ENCODE results near the gene GPRASP3. TPM values are rescaled to one million over a fixed set of nuclear protein-coding genes. Genes with fewer than 3 reads are reported as not detected.
A peak's percentile ranks its signal among the peaks of the same experiment; 100 is the strongest.

GPRASP3 gene
- total RNA-seq, 1 experiment from 2014 or later: 13.7 TPM

DNA sequence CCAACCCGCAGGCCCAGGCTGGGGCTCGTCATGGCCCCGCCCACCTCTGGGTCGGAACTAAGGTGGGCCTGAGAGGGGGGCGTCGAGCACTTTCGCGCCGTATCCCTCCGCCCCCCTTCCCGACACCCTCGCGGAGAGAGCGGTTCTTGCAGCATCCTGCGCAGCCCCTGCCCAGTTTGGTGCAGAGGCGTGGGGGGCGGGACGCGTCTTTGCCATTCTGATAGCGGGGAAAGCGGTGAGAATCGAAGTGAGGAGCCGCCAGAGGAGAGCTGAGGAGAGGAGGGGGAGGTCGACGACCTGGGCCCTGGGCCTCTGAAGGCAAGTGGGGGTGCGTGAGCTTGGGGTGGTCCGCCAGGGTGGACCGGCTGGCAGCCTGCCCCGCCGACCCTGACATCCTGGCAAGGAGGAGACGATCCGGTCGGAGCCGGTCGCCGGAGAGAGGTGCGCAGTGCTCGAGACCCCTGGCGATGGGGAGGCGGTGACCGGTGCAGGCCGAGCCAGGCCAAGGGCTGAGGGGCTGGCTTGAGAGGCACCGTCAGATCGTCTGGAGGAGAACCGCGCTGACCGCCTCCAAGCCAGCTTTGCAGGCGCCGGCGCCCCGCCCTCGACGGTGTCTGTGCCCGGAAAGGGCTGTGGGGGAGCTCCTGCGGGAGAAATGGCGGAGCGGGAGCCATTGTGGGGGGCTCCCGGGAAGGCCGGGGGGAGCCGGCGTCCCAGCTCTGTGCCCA lies 25.5 kb downstream of the GPRASP3 start:
- TF ChIP-seq, protein P1, sequence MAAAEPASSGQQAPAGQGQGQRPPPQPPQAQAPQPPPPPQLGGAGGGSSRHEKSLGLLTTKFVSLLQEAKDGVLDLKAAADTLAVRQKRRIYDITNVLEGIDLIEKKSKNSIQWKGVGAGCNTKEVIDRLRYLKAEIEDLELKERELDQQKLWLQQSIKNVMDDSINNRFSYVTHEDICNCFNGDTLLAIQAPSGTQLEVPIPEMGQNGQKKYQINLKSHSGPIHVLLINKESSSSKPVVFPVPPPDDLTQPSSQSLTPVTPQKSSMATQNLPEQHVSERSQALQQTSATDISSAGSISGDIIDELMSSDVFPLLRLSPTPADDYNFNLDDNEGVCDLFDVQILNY (CRISPR knock-in tag; IDR thresholded peaks at IDR 0.05): peak; percentile 71; the same call in 1 of the 2 replicates
- TF ChIP-seq SMAD3 (CRISPR knock-in tag; IDR thresholded peaks at IDR 0.05; ENCODE audit: borderline replicate concordance) (0 out of 2 replicates have a peak, but pooled peaks have one; percentile 42), SP1 (CRISPR knock-in tag; conservative IDR thresholded peaks at IDR 0.05) (peak; percentile 57), CREB1 (CRISPR knock-in tag; IDR thresholded peaks at IDR 0.05) (no peak), ZNF423 (CRISPR knock-in tag; IDR thresholded peaks at IDR 0.05) (no peak)
- TF ChIP-seq, protein P2, sequence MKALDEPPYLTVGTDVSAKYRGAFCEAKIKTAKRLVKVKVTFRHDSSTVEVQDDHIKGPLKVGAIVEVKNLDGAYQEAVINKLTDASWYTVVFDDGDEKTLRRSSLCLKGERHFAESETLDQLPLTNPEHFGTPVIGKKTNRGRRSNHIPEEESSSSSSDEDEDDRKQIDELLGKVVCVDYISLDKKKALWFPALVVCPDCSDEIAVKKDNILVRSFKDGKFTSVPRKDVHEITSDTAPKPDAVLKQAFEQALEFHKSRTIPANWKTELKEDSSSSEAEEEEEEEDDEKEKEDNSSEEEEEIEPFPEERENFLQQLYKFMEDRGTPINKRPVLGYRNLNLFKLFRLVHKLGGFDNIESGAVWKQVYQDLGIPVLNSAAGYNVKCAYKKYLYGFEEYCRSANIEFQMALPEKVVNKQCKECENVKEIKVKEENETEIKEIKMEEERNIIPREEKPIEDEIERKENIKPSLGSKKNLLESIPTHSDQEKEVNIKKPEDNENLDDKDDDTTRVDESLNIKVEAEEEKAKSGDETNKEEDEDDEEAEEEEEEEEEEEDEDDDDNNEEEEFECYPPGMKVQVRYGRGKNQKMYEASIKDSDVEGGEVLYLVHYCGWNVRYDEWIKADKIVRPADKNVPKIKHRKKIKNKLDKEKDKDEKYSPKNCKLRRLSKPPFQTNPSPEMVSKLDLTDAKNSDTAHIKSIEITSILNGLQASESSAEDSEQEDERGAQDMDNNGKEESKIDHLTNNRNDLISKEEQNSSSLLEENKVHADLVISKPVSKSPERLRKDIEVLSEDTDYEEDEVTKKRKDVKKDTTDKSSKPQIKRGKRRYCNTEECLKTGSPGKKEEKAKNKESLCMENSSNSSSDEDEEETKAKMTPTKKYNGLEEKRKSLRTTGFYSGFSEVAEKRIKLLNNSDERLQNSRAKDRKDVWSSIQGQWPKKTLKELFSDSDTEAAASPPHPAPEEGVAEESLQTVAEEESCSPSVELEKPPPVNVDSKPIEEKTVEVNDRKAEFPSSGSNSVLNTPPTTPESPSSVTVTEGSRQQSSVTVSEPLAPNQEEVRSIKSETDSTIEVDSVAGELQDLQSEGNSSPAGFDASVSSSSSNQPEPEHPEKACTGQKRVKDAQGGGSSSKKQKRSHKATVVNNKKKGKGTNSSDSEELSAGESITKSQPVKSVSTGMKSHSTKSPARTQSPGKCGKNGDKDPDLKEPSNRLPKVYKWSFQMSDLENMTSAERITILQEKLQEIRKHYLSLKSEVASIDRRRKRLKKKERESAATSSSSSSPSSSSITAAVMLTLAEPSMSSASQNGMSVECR (CRISPR knock-in tag; IDR thresholded peaks at IDR 0.05; ENCODE audit: borderline replicate concordance): peak; percentile 45; the same call in 1 of the 2 replicates
- TF ChIP-seq, protein P3, sequence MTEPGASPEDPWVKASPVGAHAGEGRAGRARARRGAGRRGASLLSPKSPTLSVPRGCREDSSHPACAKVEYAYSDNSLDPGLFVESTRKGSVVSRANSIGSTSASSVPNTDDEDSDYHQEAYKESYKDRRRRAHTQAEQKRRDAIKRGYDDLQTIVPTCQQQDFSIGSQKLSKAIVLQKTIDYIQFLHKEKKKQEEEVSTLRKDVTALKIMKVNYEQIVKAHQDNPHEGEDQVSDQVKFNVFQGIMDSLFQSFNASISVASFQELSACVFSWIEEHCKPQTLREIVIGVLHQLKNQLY (CRISPR knock-in tag; IDR thresholded peaks at IDR 0.05): 0 out of 2 replicates have a peak, but pooled peaks have one; percentile 34
- TF ChIP-seq, protein P4, sequence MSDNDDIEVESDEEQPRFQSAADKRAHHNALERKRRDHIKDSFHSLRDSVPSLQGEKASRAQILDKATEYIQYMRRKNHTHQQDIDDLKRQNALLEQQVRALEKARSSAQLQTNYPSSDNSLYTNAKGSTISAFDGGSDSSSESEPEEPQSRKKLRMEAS (CRISPR knock-in tag; IDR thresholded peaks at IDR 0.05): peak; percentile 34; the same call in 1 of the 2 replicates
- Mint-ChIP-seq H3K27me3 (ENCODE audit: low read depth) (no peaks in the 10 kb centered on the region; the same call in 1 of the 2 replicates), H3K4me1 (peaks cover 32% of the 10 kb centered on the region), H3K9me3 (no peaks in the 10 kb centered on the region), H3K4me3 (peak overlapping the region; percentile 93), H3K27ac (peak overlapping the region; percentile 83; the same call in 1 of the 2 replicates), H3K36me3 (peaks cover 8% of the 10 kb centered on the region; the same call in 1 of the 2 replicates)
- peak; percentile 63 for DNase-seq (ENCODE audit: low spot score)
- ChIA-PET POLR2A (no interaction called here), CTCF (interaction anchor here (0.6 to 0.9 kb wide), 2 partner anchors 73 to 205 kb away, joined by 3 read pairs; no protein-coding TSS in a partner anchor)
- ATAC-seq: peak; percentile 92

DNA sequence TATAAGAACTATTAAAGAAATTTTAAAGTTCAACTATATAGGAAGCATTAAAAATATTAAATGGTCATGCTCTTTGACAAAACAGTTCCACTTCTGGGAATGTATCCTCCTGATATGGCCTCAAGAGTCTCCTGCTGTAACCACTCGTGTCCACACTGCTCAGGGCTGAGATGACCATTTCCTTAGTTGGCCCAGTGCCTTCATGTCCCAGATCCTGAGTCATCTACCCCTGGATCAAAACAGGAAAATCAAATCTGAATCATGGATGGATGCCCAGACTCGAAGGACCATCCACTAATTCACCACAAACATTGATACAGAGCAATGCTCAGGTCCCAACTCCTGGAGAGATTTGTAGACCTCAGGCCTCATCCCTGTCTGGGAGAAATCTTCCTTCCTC lies 44.7 kb downstream of the GPRASP3 start:
- Mint-ChIP-seq H3K4me1 (peaks cover 4% of the 10 kb centered on the region), H3K4me3 (no peak overlapping the region), H3K27me3 (ENCODE audit: low read depth) (no peaks in the 10 kb centered on the region), H3K9me3 (no peaks in the 10 kb centered on the region), H3K27ac (no peak overlapping the region), H3K36me3 (no peaks in the 10 kb centered on the region)
- TF ChIP-seq GTF2I (CRISPR knock-in tag; conservative IDR thresholded peaks at IDR 0.05) (no peak), ZNF423 (CRISPR knock-in tag; IDR thresholded peaks at IDR 0.05) (no peak)
- TF ChIP-seq, protein P5, sequence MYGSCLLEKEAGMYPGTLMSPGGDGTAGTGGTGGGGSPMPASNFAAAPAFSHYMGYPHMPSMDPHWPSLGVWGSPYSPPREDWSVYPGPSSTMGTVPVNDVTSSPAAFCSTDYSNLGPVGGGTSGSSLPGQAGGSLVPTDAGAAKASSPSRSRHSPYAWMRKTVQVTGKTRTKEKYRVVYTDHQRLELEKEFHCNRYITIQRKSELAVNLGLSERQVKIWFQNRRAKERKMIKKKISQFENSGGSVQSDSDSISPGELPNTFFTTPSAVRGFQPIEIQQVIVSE (CRISPR knock-in tag; IDR thresholded peaks at IDR 0.05; ENCODE audit: borderline replicate concordance): no peak
- TF ChIP-seq, protein P6, sequence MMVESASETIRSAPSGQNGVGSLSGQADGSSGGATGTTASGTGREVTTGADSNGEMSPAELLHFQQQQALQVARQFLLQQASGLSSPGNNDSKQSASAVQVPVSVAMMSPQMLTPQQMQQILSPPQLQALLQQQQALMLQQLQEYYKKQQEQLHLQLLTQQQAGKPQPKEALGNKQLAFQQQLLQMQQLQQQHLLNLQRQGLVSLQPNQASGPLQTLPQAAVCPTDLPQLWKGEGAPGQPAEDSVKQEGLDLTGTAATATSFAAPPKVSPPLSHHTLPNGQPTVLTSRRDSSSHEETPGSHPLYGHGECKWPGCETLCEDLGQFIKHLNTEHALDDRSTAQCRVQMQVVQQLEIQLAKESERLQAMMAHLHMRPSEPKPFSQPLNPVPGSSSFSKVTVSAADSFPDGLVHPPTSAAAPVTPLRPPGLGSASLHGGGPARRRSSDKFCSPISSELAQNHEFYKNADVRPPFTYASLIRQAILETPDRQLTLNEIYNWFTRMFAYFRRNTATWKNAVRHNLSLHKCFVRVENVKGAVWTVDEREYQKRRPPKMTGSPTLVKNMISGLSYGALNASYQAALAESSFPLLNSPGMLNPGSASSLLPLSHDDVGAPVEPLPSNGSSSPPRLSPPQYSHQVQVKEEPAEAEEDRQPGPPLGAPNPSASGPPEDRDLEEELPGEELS (CRISPR knock-in tag; IDR thresholded peaks at IDR 0.05): no peak
- TF ChIP-seq, protein P7, sequence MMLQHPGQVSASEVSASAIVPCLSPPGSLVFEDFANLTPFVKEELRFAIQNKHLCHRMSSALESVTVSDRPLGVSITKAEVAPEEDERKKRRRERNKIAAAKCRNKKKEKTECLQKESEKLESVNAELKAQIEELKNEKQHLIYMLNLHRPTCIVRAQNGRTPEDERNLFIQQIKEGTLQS (CRISPR knock-in tag; conservative IDR thresholded peaks at IDR 0.05): no peak
- TF ChIP-seq, protein P8, sequence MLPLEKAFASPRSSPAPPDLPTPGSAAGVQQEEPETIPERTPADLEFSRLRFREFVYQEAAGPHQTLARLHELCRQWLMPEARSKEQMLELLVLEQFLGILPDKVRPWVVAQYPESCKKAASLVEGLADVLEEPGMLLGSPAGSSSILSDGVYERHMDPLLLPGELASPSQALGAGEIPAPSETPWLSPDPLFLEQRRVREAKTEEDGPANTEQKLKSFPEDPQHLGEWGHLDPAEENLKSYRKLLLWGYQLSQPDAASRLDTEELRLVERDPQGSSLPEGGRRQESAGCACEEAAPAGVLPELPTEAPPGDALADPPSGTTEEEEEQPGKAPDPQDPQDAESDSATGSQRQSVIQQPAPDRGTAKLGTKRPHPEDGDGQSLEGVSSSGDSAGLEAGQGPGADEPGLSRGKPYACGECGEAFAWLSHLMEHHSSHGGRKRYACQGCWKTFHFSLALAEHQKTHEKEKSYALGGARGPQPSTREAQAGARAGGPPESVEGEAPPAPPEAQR (CRISPR knock-in tag; IDR thresholded peaks at IDR 0.05): no peak
- ChIA-PET CTCF (interaction anchor here (1.4 kb wide), 1 partner anchor 70 kb away, joined by 5 read pairs; no protein-coding TSS in a partner anchor), POLR2A (no interaction called here)
- ATAC-seq (no peak), DNase-seq (ENCODE audit: low spot score) (no peak)
